HUDEP-2 (cell line): Measurements from ENCODE around the gene NPIPA1.
A peak's percentile ranks its signal among the peaks of the same experiment; 100 is the strongest.
"Not testable (repeated sequence)": the region's sequence is repeated elsewhere in the genome, so short reads cannot be mapped to it uniquely, and the experiment has no call there.

Experiments used
- DNase-seq, 76 experiments: peaks; one replicate each; lab custom pipeline; 2025; ENCODE audit not compliant: unreplicated experiment in 76 of 76; lab: John Stamatoyannopoulos, UW

NPIPA1 gene

GRCh38 chr16:14929176-14929575 lies 8.1 kb upstream of the NPIPA1 start:
- not testable (repeated sequence) for DNase-seq

DNA sequence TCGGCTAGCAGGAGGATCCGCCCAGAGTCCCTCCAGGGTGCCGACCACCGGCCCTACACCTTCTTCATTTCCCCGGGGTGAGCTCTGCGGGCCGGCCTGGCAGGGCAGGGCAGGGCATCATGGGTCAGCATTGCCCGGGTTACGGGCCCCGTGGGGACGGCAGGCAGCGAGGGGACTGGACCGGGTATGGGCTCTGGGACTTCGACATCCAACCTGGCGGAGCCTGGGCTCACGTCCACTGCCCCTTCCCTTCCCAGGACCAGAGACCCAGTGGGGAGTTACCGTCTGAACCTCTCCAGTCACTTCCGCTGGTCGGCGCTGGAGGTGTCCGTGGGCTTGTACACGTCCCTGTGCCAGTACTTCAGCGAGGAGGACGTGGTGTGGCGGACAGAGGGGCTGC lies 7.0 kb upstream of the NPIPA1 start:
- not testable (repeated sequence) for DNase-seq

GRCh38 chr16:14930971-14931370 lies 6.3 kb upstream of the NPIPA1 start:
- DNase-seq = not testable (repeated sequence)

DNA sequence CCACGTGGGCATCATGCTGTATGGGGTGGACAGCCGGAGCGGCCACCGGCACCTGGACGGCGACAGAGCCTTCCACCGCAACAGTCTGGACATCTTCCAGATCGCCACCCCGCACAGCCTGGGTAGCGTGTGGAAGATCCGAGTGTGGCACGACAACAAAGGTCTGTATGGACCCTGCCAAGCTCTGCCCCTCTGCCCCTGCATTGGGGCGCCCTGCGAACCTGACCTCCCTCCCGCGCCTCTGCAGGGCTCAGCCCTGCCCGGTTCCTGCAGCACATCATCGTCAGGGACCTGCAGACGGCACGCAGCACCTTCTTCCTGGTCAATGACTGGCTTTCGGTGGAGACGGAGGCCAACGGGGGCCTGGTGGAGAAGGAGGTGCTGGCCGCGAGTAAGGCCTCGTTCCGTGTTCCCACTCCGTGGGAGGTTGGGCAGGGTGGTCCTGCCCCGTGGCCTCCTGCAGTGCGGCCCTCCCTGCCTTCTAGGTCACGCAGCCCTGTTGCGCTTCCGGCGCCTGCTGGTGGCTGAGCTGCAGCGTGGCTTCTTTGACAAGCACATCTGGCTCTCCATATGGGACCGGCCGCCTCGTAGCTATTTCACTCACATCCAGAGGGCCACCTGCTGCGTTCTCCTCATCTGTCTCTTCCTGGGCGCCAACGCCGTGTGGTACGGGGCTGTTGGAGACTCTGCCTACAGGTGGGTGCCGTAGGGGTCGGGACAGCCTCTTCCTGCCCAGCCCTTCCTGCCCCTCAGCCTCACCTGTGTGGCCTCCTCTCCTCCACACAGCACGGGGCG lies 4.5 kb upstream of the NPIPA1 start:
- DNase-seq = not testable (repeated sequence)

DNA sequence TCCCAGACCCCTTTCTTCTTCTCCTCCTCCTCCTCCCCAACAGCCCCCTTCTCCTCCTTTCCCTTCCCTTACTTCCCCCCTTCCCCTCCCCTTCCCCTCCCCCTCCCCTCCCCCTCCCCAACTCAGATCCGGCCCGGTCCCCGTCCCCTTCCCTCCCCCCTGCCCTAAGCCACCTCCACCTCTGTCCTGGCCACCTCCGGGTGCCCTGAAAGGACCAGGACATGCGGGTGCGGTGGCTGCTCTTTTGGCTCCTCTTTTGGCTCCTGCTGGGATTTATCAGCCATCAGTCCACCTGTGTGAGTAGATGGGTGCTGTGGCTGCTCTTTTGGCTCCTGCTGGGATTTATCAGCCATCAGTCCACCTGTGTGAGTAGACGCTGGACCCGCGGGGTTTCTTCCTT lies 751 bp downstream of the NPIPA1 start:
- DNase-seq = not testable (repeated sequence)

GRCh38 chr16:14942686-14943085 lies 5.4 kb downstream of the NPIPA1 start:
- DNase-seq = not testable (repeated sequence)

DNA sequence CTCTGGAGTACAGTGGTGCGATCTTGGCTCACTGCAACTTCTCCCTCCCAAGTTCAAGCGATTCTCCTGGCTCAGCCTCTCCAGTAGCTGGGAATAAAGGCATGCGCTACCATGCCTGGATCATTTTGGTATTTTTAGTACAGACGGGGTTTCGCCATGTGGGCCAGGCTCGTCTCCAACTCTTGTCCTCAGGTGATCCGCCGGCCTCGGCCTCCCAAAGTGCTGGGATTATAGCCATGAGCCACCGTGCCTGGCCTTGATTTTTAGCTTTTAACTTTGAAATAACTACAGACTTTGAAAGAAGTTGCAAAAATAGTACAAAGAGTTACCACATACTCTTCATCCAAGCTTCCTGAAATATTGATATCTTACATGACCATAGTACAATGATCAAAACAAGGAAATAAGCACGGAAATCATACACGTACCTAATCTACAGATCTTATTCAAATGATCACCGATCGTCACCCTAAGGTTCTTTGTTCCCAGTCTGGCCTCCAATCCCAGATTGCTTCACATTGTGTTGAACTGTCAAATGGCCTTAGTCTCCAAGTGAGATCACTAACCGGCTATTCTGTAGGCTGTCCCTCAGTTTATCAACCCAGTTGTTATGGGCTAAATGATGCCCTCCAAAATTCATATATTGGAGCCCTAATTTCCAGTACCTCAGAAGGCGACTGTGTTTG lies 18.4 kb downstream of the NPIPA1 start:
- no peak for DNase-seq

DNA sequence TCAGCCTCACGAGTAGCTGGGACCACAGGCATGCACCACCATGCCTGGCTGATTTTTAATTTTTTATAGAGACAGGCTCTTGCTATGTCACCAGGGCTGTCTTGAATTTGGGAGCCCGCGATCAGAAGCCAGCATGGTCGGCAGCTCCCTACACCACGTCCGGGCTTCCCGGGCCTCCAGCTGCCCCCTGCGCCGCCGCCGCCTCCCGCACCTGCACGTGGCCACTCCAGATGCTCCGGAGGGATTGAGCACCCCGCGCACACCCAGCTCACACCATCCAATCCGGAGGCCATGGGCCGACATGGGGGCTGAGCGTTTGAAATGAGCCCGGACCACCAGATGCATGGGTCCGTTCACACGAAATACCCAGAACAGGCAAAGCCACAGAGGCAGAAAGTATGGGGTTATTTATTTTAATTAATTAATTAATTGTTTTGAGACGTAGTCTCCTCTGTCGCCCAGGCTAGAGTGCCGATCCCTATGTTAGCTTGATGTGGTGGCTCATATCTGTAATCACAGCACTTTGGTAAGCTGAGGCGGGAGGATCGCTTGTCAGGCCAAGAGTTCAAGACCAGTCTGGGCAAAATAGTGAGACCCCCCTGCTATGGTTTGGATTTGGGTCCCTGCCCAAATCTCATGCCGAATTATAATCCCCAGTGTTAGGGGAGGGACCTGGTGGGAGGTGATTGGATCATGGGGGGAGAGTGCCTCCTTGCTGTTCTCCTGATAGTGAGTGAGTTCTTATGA lies 20.5 kb downstream of the NPIPA1 start:
- DNase-seq = no peak

GRCh38 chr16:14958323-14958600 lies 21.0 kb downstream of the NPIPA1 start:
- no peak for DNase-seq

DNA sequence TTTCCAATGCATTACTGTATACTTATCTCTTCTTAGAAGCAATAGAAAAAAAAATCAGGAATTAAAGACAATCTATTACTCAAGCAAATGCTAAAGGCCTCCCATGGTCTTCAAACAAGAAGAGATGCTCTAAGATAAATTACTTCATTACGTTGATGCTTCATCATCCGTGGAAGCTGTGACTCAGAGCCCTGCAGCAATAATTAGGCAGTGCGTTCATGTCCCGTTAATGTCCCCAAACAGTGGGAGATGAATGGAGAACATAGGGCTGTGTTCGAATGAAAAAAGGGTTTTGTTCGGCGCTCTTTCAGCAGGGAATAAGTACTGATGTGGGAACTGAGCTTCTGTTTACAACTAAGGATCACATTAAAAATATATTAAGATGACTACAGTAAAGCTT lies 21.7 kb downstream of the NPIPA1 start:
- peak in 1 of 76 experiments; percentile 3 for DNase-seq

GRCh38 chr16:14961405-14962186 lies 24.4 kb downstream of the NPIPA1 start:
- no peak for DNase-seq

DNA sequence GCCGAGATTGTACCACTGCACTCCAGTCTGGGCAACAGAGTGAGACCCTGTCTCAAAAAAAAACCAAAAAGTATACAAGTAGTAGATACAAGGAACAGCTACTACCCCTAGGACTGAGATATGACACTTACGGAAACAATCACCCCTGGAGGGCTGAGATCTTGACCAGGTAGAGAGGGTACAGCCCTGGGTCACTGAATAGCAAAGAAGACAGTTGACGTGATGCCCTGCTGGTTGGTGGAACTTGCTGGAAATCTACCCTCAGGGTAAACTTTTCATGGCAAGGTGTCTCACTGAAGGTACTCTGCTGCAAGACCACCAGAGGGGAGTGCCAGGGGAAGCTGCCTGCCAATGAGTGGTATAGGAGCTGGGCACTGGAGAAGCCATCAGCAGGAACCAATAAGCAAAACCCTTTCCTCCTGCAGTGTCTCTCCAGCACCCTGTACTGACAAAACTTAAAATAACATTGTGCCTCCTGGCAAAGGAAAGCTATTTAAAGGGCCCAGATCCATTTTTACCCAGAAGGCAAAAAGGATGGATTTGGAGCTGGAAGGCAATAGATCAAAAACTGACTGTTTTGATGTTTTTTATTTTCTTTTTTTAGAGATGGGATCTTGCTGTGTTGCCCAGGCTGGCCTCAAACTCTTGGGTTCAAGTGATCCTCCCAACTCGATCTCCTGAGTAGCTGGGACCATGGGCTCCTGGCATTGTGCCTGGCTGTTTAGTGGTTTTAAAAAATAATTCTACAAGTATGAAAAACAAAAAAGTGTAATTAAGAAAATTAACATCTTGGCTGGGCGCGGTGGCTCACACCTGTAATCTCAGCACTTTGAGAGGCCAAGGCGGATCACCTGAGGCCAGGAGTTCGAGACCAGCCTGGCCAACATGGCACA lies 26.3 kb downstream of the NPIPA1 start:
- DNase-seq = no peak

DNA sequence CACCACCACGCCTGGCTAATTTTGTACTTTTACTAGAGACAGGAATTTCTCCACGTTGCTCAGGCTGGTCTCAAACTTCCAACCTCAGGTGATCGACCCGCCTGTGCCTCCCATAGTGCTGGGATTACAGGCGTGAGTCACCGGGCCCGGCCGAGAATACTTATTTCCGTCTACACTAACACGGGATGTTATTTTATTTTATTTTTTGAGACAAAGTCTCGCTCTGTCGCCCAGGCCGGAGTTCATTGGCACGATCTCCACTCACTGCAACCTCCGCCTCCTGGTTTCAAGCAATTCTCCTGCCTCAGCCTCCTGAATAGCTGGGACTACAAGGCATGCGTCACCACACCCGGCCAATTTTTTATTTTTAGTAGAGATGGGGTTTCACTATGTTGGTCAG lies 28.1 kb downstream of the NPIPA1 start:
- DNase-seq = no peak

DNA sequence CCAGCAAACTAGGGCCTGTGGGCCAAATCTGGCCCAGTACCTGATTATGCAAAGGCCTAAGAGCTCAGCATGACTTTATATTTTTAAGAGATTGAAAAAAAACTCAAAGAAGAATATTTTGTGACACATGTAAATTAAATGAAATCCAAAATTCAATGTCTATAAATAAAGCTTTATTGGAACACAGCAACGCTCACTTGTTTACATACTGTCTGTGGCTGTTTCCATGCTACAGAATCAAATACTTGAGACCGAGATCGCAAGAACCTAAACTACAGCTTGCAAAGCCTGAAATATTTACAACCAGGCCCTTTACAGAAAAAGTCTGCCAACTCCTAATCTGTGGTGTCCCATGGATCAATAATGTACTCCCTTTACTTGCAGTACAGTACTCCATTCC lies 32.6 kb downstream of the NPIPA1 start:
- DNase-seq = not testable (repeated sequence)

- peak in 4 of 76 experiments; percentile 3 to 27 (median 12) for DNase-seq
These were observed 34.5 kb downstream of the NPIPA1 start for GRCh38 chr16:14971621-14972228.

DNA sequence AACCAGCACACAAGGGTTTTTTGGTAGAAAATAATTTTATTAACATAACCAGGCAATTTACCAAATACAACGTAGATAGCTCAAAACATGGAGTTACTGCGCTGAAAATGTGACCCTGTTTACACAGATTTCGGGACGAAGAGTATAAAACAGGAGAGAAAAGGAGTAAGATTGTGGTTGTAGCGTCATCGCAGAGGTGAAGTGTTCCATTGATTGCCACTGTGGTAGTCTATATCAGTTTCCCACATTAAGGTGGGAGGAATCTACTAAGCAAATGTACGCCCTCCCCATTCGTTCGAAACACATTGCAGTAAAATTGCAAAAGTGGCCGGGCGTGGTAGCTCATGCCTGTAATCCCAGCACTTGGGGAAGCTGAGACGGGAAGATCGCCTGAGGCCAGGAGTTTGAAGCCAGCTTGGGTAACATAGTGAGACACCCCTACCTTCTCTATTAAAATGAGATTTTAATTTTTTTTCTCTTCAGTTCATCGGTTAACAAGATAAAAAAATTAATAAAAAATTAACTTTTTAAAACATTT lies 36.6 kb downstream of the NPIPA1 start:
- peak in 1 of 76 experiments; percentile 9 for DNase-seq

DNA sequence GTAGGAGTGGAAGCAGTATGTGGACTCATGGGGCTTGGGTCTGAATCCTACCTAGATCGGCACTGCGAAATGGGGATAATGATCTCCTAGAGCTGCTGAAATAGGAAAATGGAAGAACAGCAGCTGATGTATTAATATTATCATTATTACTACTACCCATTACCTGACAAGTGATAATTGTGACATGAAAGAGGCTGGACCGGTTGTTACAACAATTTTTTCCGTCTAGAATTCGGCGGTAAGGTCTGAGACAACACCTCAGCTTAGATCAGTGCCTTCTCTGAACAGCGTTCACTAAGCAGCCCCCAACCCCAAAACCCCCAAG lies 37.0 kb downstream of the NPIPA1 start:
- DNase-seq = not testable (repeated sequence)

GRCh38 chr16:14974656-14975417 lies 37.6 kb downstream of the NPIPA1 start, which contains the start of gene PDXDC1:
PDXDC1 (plus strand) TSS chr16:14975026; CDS start chr16:14975200, 174 bp downstream.
- DNase-seq = peak in 73 of 76 experiments; percentile 15 to 89 (median 77)
